IMR-90 (cell line): ENCODE data around the gene CPA4. TPM values are rescaled to one million over a fixed set of nuclear protein-coding genes. Genes with fewer than 3 reads are reported as not detected.

Source experiments
- ATAC-seq: fragments of 200-7000 bp; cut with Tn5 transposase; 2 replicates; pipeline ENCODE4 v1.9.1; 2020; ENCODE audit warnings: low read depth, mild to moderate bottlenecking, moderate library complexity
- BruUV-seq: library from RNA; stranded (reverse); fragments of 400-500 nt; replicated peaks from 2 replicates; lab custom pipeline; 2021; lab: Mats Ljungman, UMichigan
- CTCF ChIA-PET: fragments of 300-600 bp; formaldehyde crosslinking; extraction: SDS; loops from one replicate; lab custom pipeline; 2021; ENCODE audit warnings: antibody characterized with exemption; lab: Yijun Ruan, JAX
- POLR2A ChIA-PET: fragments of 300-600 bp; sonication (Branson Sonifier 250); formaldehyde crosslinking; loops from one replicate; lab custom pipeline; 2022; ENCODE audit warnings: antibody characterized with exemption; ENCODE audit not compliant: unreplicated experiment; lab: Charles Lee
- DNase-seq: peaks from one replicate; pipeline ENCODE4 v3.0.0; 2013
- H2AFZ ChIP-seq: replicated peaks from 2 replicates; pipeline ENCODE3; 2013; ENCODE audit warnings: low read length, mild to moderate bottlenecking; ENCODE audit not compliant: poor library complexity
- H2AK5ac ChIP-seq: 2 replicates; pipeline ENCODE4 v1.6.1; 2013; ENCODE audit warnings: low read depth, low read length, inconsistent platforms
- H2AK9ac ChIP-seq: replicated peaks from 2 replicates; pipeline ENCODE3; 2013; ENCODE audit warnings: mild to moderate bottlenecking, low read depth, low read length, moderate library complexity; ENCODE audit not compliant: poor library complexity
- H2BK120ac ChIP-seq: 2 replicates; pipeline ENCODE4 v1.6.1; 2013; ENCODE audit warnings: low read depth, low read length, inconsistent platforms
- H2BK15ac ChIP-seq: 3 replicates; pipeline ENCODE4 v1.6.1; 2013; ENCODE audit warnings: low read depth, low read length, inconsistent platforms
- H2BK20ac ChIP-seq: 2 replicates; pipeline ENCODE4 v1.6.1; 2013; ENCODE audit warnings: low read depth, mild to moderate bottlenecking, inconsistent platforms, low read length, moderate library complexity
- H2BK5ac ChIP-seq: 2 replicates; pipeline ENCODE4 v1.6.1; 2013; ENCODE audit warnings: mild to moderate bottlenecking, low read depth, low read length, inconsistent platforms; ENCODE audit not compliant: poor library complexity, severe bottlenecking
- H3K14ac ChIP-seq: replicated peaks from 2 replicates; pipeline ENCODE4 v1.6.1; 2013; ENCODE audit warnings: low read depth, low read length, inconsistent platforms
- H3K18ac ChIP-seq: 2 replicates; pipeline ENCODE4 v1.6.1; 2013; ENCODE audit warnings: low read depth, low read length, control low read depth
- H3K23ac ChIP-seq: 2 replicates; pipeline ENCODE4 v1.6.1; 2013; ENCODE audit warnings: low read depth, low read length, inconsistent platforms
- H3K27ac ChIP-seq: 2 replicates; pipeline ENCODE4 v1.5.1; 2013; ENCODE audit warnings: mild to moderate bottlenecking, control low read depth, low read length; ENCODE audit not compliant: insufficient read depth
- H3K27me3 ChIP-seq: 2 replicates; pipeline ENCODE4 v1.6.1; 2013; ENCODE audit warnings: low read length; ENCODE audit not compliant: control insufficient read depth, insufficient read depth
- H3K36me3 ChIP-seq: 2 replicates; pipeline ENCODE4 v1.6.1; 2013; ENCODE audit warnings: low read length, mixed read lengths; ENCODE audit not compliant: control insufficient read depth, insufficient read depth
- H3K4ac ChIP-seq: 2 replicates; pipeline ENCODE4 v1.6.1; 2013; ENCODE audit warnings: low read depth, low read length, inconsistent platforms
- H3K4me1 ChIP-seq: 2 replicates; pipeline ENCODE4 v1.6.1; 2013; ENCODE audit warnings: low read length, mixed read lengths; ENCODE audit not compliant: control insufficient read depth, insufficient read depth
- H3K4me2 ChIP-seq: 2 replicates; pipeline ENCODE4 v1.6.1; 2013; ENCODE audit warnings: low read depth, mild to moderate bottlenecking, control low read depth, low read length, moderate library complexity
- H3K4me3 ChIP-seq: 2 replicates; pipeline ENCODE4 v1.5.1; 2013; ENCODE audit warnings: low read depth, mild to moderate bottlenecking, control low read depth, low read length, moderate library complexity; ENCODE audit not compliant: insufficient read depth
- H3K56ac ChIP-seq: 2 replicates; pipeline ENCODE4 v1.6.1; 2013; ENCODE audit warnings: low read length, inconsistent platforms; ENCODE audit not compliant: insufficient read depth; ENCODE audit errors: extremely low read depth
- H3K79me1 ChIP-seq, 2 experiments: 2 replicates each; pipeline ENCODE4 v1.6.1; 2013; ENCODE audit warnings: low read length in 2 of 2, inconsistent platforms in 1 of 2, low read depth in 1 of 2
- H3K9ac ChIP-seq: 2 replicates; pipeline ENCODE4 v1.6.1; 2013; ENCODE audit warnings: low read depth, low read length, control low read depth
- H3K9me1 ChIP-seq: 2 replicates; pipeline ENCODE4 v1.6.1; 2013; ENCODE audit warnings: low read length, inconsistent platforms; ENCODE audit not compliant: insufficient read depth
- H3K9me3 ChIP-seq: 2 replicates; pipeline ENCODE4 v1.6.1; 2013; ENCODE audit warnings: low read length; ENCODE audit not compliant: control insufficient read depth, insufficient read depth
- H4K20me1 ChIP-seq: 2 replicates; pipeline ENCODE4 v1.6.1; 2013; ENCODE audit warnings: low read length, inconsistent platforms; ENCODE audit not compliant: insufficient read depth
- H4K5ac ChIP-seq: 2 replicates; pipeline ENCODE4 v1.6.1; 2013; ENCODE audit warnings: mild to moderate bottlenecking, low read depth, low read length, control low read depth
- H4K8ac ChIP-seq, 2 experiments: 2 replicates each; pipeline ENCODE4 v1.6.1; 2013; ENCODE audit warnings: low read depth in 2 of 2, low read length in 2 of 2, control low read depth in 1 of 2, inconsistent platforms in 1 of 2
- H4K91ac ChIP-seq: 2 replicates; pipeline ENCODE4 v1.6.1; 2013; ENCODE audit warnings: low read depth, low read length, inconsistent platforms; ENCODE audit not compliant: insufficient read depth
- BHLHE40 ChIP-seq: fragments of 150-350 bp; IDR thresholded peaks from 2 replicates; pipeline ENCODE4 v1.6.1; 2016; ENCODE audit warnings: mild to moderate bottlenecking, low read depth, low read length
- MAFK ChIP-seq: IDR thresholded peaks from 2 replicates; pipeline ENCODE4 v1.6.1; 2012; ENCODE audit warnings: low read depth, low read length, improper control_type of control experiment
- MAZ ChIP-seq: IDR thresholded peaks from 2 replicates; pipeline ENCODE4 v1.6.1; 2012; ENCODE audit warnings: low read depth, mild to moderate bottlenecking, low read length, improper control_type of control experiment, moderate library complexity, borderline replicate concordance
- MXI1 ChIP-seq: IDR thresholded peaks from 2 replicates; pipeline ENCODE4 v1.6.1; 2012; ENCODE audit warnings: low read depth, mild to moderate bottlenecking, low read length, moderate library complexity, borderline replicate concordance
- POLR2A ChIP-seq: IDR thresholded peaks from 2 replicates; pipeline ENCODE4 v1.6.1; 2012; ENCODE audit warnings: mild to moderate bottlenecking, low read depth, low read length
- RAD21 ChIP-seq: IDR thresholded peaks from 2 replicates; pipeline ENCODE4 v1.6.1; 2012; ENCODE audit warnings: low read length, improper control_type of control experiment
- RCOR1 ChIP-seq: IDR thresholded peaks from 2 replicates; pipeline ENCODE4 v1.6.1; 2012; ENCODE audit warnings: mild to moderate bottlenecking, low read length, improper control_type of control experiment; ENCODE audit not compliant: insufficient replicate concordance
- RFX5 ChIP-seq: IDR thresholded peaks from 2 replicates; pipeline ENCODE4 v1.8.0; 2012; ENCODE audit warnings: low read depth, mild to moderate bottlenecking, low read length, moderate library complexity
- WGBS, 2 experiments: methylation state at CpG; one replicate each; pipeline versions ENCODE4 v1.1.5 to v1.1.7; 2013; ENCODE audit warnings: missing lambda C conversion rate in 2 of 2; ENCODE audit not compliant: insufficient read length in 1 of 2; ENCODE audit errors: extremely low coverage in 2 of 2; 5-methylcytosine and 5-hydroxymethylcytosine counted together
- dilution Hi-C: fragments of 300-500 bp; cut with HindIII; formaldehyde crosslinking; loops from one replicate; pipeline ENCODE4 v1.14.3; 2018; ENCODE audit warnings: low sequenced_read_pairs; ENCODE audit not compliant: unreplicated experiment
- in situ Hi-C: fragments of 300-500 bp; cut with MboI; formaldehyde crosslinking; loops from 3 replicates; pipeline ENCODE4 v1.14.3; 2019; ENCODE audit warnings: low sequenced_read_pairs, inconsistent platforms, mixed read lengths
- intact Hi-C: fragments of 100-400 bp; cut with micrococcal nuclease; formaldehyde crosslinking; loops from 2 replicates; pipeline ENCODE4 v1.10.0; 2022
- polyA plus RNA-seq, 3 experiments: library from polyadenylated mRNA; depleted of rRNA; stranded (reverse); fragments of >200 nt; gene quantifications; 2 replicates each; pipeline ENCODE4 v1.2.3, GENCODE V29; 2012; ENCODE audit warnings: low replicate concordance in 1 of 3
- total RNA-seq: library from RNA; depleted of rRNA; stranded (reverse); fragments of >200 nt; gene quantifications from 2 replicates; pipeline ENCODE4 v1.2.3, GENCODE V29; 2012
- TF ChIP-seq, protein P1 (sequence below): conservative IDR thresholded peaks from 2 replicates; pipeline ENCODE4 v1.5.1; 2012; ENCODE audit warnings: mild to moderate bottlenecking, low read depth, low read length, improper control_type of control experiment
- TF ChIP-seq, protein P2 (sequence below): fragments of 150-350 bp; IDR thresholded peaks from 2 replicates; pipeline ENCODE4 v1.6.1; 2017; ENCODE audit warnings: mild to moderate bottlenecking, antibody characterized with exemption, low read length, low read depth

The CPA4 gene
- total and polyA plus RNA-seq, 2 of the 4 experiments (the other 2 are of a cell fraction), result 316 to 365 TPM

DNA sequence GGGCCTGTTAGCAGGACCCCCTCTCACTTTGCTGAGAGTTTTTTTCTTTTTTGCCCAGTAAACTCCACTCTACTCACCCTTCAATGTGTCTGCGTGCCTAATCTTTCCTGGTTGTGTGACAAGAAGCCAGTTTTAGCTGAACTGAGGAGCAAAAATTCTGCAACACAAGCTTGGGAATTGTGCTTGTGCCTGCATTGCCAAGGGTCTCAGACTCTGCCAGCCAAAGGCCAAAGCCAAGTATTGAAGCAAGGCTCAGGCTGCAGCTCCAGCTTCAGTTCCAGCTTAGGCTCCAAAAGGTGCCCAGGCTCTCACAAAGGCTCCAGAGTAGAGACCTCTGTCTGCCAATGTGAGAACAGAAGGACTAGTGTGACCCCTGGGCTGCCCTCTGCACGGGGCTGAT is 30.5 kb upstream of the CPA4 start:
- intact Hi-C loops (no loop called here), in situ Hi-C loops (no loop called here), dilution Hi-C loops (no loop called here)
- Histone ChIP-seq H2BK20ac (no peak overlapping the region), H2AK5ac (no peak overlapping the region), H3K56ac (no peak overlapping the region), H4K20me1 (no peaks in the 10 kb centered on the region), H3K79me1 (no peaks in the 10 kb centered on the region), H3K14ac (no peak overlapping the region), H3K36me3 (no peaks in the 10 kb centered on the region), H3K4me1 (no peaks in the 10 kb centered on the region), H4K91ac (no peak overlapping the region), H3K27me3 (no peaks in the 10 kb centered on the region), H4K5ac (no peak overlapping the region), H3K9ac (no peak overlapping the region), H2BK5ac (no peak overlapping the region), H3K4ac (no peak overlapping the region), H2AK9ac (no peak overlapping the region), H3K23ac (no peak overlapping the region), H3K9me3 (peaks cover 19% of the 10 kb centered on the region), H3K18ac (no peak overlapping the region), H3K4me3 (no peak overlapping the region), H2BK120ac (no peak overlapping the region), H2BK15ac (no peak overlapping the region), H3K27ac (no peak overlapping the region), H3K9me1 (no peaks in the 10 kb centered on the region), H3K4me2 (no peak overlapping the region), H4K8ac (no peak overlapping the region), H2AFZ (no peak overlapping the region)
- TF ChIP-seq BHLHE40, result no peak
- TF ChIP-seq, protein P1, sequence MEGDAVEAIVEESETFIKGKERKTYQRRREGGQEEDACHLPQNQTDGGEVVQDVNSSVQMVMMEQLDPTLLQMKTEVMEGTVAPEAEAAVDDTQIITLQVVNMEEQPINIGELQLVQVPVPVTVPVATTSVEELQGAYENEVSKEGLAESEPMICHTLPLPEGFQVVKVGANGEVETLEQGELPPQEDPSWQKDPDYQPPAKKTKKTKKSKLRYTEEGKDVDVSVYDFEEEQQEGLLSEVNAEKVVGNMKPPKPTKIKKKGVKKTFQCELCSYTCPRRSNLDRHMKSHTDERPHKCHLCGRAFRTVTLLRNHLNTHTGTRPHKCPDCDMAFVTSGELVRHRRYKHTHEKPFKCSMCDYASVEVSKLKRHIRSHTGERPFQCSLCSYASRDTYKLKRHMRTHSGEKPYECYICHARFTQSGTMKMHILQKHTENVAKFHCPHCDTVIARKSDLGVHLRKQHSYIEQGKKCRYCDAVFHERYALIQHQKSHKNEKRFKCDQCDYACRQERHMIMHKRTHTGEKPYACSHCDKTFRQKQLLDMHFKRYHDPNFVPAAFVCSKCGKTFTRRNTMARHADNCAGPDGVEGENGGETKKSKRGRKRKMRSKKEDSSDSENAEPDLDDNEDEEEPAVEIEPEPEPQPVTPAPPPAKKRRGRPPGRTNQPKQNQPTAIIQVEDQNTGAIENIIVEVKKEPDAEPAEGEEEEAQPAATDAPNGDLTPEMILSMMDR, result no peak
- TF ChIP-seq MAFK, result no peak
- no peak for TF ChIP-seq POLR2A
- no peak for TF ChIP-seq RAD21
- no peak for TF ChIP-seq MAZ
- TF ChIP-seq RFX5, result no peak
- TF ChIP-seq, protein P2, sequence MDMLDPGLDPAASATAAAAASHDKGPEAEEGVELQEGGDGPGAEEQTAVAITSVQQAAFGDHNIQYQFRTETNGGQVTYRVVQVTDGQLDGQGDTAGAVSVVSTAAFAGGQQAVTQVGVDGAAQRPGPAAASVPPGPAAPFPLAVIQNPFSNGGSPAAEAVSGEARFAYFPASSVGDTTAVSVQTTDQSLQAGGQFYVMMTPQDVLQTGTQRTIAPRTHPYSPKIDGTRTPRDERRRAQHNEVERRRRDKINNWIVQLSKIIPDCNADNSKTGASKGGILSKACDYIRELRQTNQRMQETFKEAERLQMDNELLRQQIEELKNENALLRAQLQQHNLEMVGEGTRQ, result no peak
- TF ChIP-seq RCOR1, result no peak
- TF ChIP-seq MXI1, result no peak
- no TSS peak for BruUV-seq
- DNase-seq (no peak), ATAC-seq (no peak)
- ChIA-PET POLR2A (no interaction called here), CTCF (no interaction called here)
- 100% methylated on average over 1 of the region's 2 CpGs; no CpG with 5 or more reads in 1 of the 2 experiments for WGBS, 2 experiments
